Lower leg skin (tissue), 3 donors: ENCODE measurements around the gene KCNJ9.

Experiments used
- CTCF ChIP-seq, 3 donors: fragments of 450-650 bp; IDR thresholded peaks; one replicate each; pipeline ENCODE4 v1.5.1; 2016; ENCODE audit warnings: antibody characterized with exemption in 3 of 3, mild to moderate bottlenecking in 3 of 3, moderate library complexity in 2 of 3
- POLR2A ChIP-seq, 2 donors: fragments of 450-650 bp; IDR thresholded peaks; one replicate each; pipeline ENCODE4 v1.6.1; 2016 to 2017; ENCODE audit warnings: antibody characterized with exemption in 2 of 2, mild to moderate bottlenecking in 1 of 2, moderate library complexity in 1 of 2

- TF ChIP-seq CTCF (IDR thresholded peaks at IDR 0.05) = no peak
- no peak for TF ChIP-seq POLR2A (IDR thresholded peaks at IDR 0.05)
Observed at GRCh38 chr1:160115545-160116282, 34.4 kb downstream of the KCNJ9 start, which contains the start of gene ATP1A2.
